T-helper 1 cell treated with Interleukin-12 subunit alpha and Interleukin-12 subunit beta and Interleukin-4 antibody, amounts not matched to agents 30 ng/mL and 1 ng/mL, for 36 hours (primary cell): Measurements from ENCODE around the gene SATB2. TPM values are rescaled to one million over a fixed set of nuclear protein-coding genes. Genes with fewer than 3 reads are reported as not detected.

Experiments used
- intact Hi-C: fragments of 100-400 bp; cut with micrococcal nuclease; formaldehyde crosslinking; loops from one replicate; pipeline ENCODE4 v1.15.1; 2024
- total RNA-seq: library from RNA; stranded (reverse); gene quantifications from 2 replicates; pipeline ENCODE4 v1.2.3, GENCODE V29; 2022

SATB2 gene
- total RNA-seq, 1 donor from 2014 or later = 0.10 TPM

GRCh38 chr2:199452991-199453379 is 4.8 kb downstream of the SATB2 start:
- intact Hi-C loops = no loop called here

GRCh38 chr2:199452260-199452990 is 5.3 kb downstream of the SATB2 start:
- intact Hi-C loops = no loop called here

- intact Hi-C loops = no loop called here
These were observed 7.8 kb downstream of the SATB2 start for GRCh38 chr2:199449956-199450355.

GRCh38 chr2:199449455-199449854 is 8.3 kb downstream of the SATB2 start:
- intact Hi-C loops = no loop called here

GRCh38 chr2:199446996-199447576 is 10.7 kb downstream of the SATB2 start:
- intact Hi-C loops = no loop called here

- intact Hi-C loops = no loop called here
These were observed 13.0 kb downstream of the SATB2 start for GRCh38 chr2:199444749-199445148.

- intact Hi-C loops = no loop called here
These were observed 14.1 kb downstream of the SATB2 start for GRCh38 chr2:199443589-199444130.

GRCh38 chr2:199442173-199442572 is 15.6 kb downstream of the SATB2 start:
- intact Hi-C loops = no loop called here

- intact Hi-C loops = no loop called here
These were observed 16.0 kb downstream of the SATB2 start for GRCh38 chr2:199441759-199442158.

- intact Hi-C loops = no loop called here
These were observed 17.6 kb downstream of the SATB2 start for GRCh38 chr2:199440118-199440517.

- intact Hi-C loops = no loop called here
These were observed 18.2 kb downstream of the SATB2 start for GRCh38 chr2:199439542-199439941.

- intact Hi-C loops = no loop called here
These were observed 18.7 kb downstream of the SATB2 start for GRCh38 chr2:199439066-199439465.

- intact Hi-C loops = no loop called here
These were observed 23.2 kb downstream of the SATB2 start for GRCh38 chr2:199434555-199434954.

- intact Hi-C loops = no loop called here
These were observed 24.4 kb downstream of the SATB2 start for GRCh38 chr2:199433204-199433832.

- intact Hi-C loops = no loop called here
These were observed 26.0 kb downstream of the SATB2 start for GRCh38 chr2:199431746-199432213.

- intact Hi-C loops = no loop called here
These were observed 27.5 kb downstream of the SATB2 start for GRCh38 chr2:199430214-199430613.

- intact Hi-C loops = no loop called here
These were observed 29.4 kb downstream of the SATB2 start for GRCh38 chr2:199428291-199428690.

- intact Hi-C loops = no loop called here
These were observed 33.6 kb downstream of the SATB2 start for GRCh38 chr2:199424160-199424559.

GRCh38 chr2:199419428-199419827 is 38.3 kb downstream of the SATB2 start:
- intact Hi-C loops = no loop called here

- intact Hi-C loops = no loop called here
These were observed 43.3 kb downstream of the SATB2 start for GRCh38 chr2:199414465-199414864.

GRCh38 chr2:199414001-199414400 is 43.7 kb downstream of the SATB2 start:
- intact Hi-C loops = no loop called here
